H1 (cell line): Measurements from ENCODE around the gene ANXA3. TPM values are rescaled to one million over a fixed set of nuclear protein-coding genes. Genes with fewer than 3 reads are reported as not detected.
A peak's percentile ranks its signal among the peaks of the same experiment; 100 is the strongest.

ENCODE experiments used
- CTCF ChIA-PET: fragments of 300-600 bp; sonication (Branson Sonifier 250); formaldehyde crosslinking; loops from one replicate; lab custom pipeline; 2021; ENCODE audit not compliant: partially characterized antibody; lab: Charles Lee
- POLR2A ChIA-PET: fragments of 300-600 bp; sonication (Branson Sonifier 250); formaldehyde crosslinking; loops from one replicate; lab custom pipeline; 2021; ENCODE audit warnings: inconsistent platforms; ENCODE audit not compliant: partially characterized antibody; lab: Charles Lee
- DNase-seq, 2 experiments: peaks; one replicate each; pipeline versions ENCODE4 v3.0.0 to v3.0.0-alpha.2; 2010 to 2022; ENCODE audit warnings: low spot score in 2 of 2, low read depth in 1 of 2, mixed read lengths in 1 of 2
- FAIRE-seq: peaks from 2 replicates; lab custom pipeline; 2011; peaks lifted over from hg19 to GRCh38; lab: Jason Lieb, UNC
- H2AFZ ChIP-seq: 2 replicates; pipeline ENCODE4 v1.8.1; 2012; ENCODE audit warnings: low read length, inconsistent platforms
- H2AK5ac ChIP-seq: 2 replicates; pipeline ENCODE4 v1.6.1; 2013; ENCODE audit warnings: low read depth, low read length
- H2BK120ac ChIP-seq: replicated peaks from 2 replicates; pipeline ENCODE3; 2013; ENCODE audit warnings: low read depth, low read length, inconsistent platforms
- H2BK12ac ChIP-seq: 2 replicates; pipeline ENCODE4 v1.6.1; 2013; ENCODE audit warnings: low read depth, low read length
- H2BK15ac ChIP-seq: 2 replicates; pipeline ENCODE4 v1.6.1; 2013; ENCODE audit warnings: low read length
- H2BK20ac ChIP-seq: 2 replicates; pipeline ENCODE4 v1.6.1; 2013; ENCODE audit warnings: low read length
- H2BK5ac ChIP-seq: 2 replicates; pipeline ENCODE4 v1.6.1; 2013; ENCODE audit warnings: low read depth, low read length
- H3K14ac ChIP-seq: 2 replicates; pipeline ENCODE4 v1.6.1; 2013; ENCODE audit warnings: inconsistent platforms; ENCODE audit not compliant: insufficient read length
- H3K18ac ChIP-seq: 2 replicates; pipeline ENCODE4 v1.6.1; 2013; ENCODE audit warnings: low read length; ENCODE audit errors: extremely low read depth
- H3K23ac ChIP-seq: 2 replicates; pipeline ENCODE4 v1.6.1; 2013; ENCODE audit warnings: inconsistent platforms; ENCODE audit not compliant: insufficient read length
- H3K23me2 ChIP-seq: 2 replicates; pipeline ENCODE4 v1.6.1; 2013; ENCODE audit warnings: low read depth, low read length
- H3K27ac ChIP-seq: 2 replicates; pipeline ENCODE4 v1.6.1; 2011; ENCODE audit warnings: low read depth, low read length, inconsistent platforms
- H3K27me3 ChIP-seq, 4 experiments: replicated peaks in 1 of 4; 1 replicate in 1 of 4; 2 replicates in 3 of 4; pipeline versions ENCODE4 v1.6.1 to v1.8.1; 2011 to 2013; ENCODE audit warnings: low read length in 3 of 4, mild to moderate bottlenecking in 3 of 4, inconsistent platforms in 2 of 4, mixed read lengths in 2 of 4, moderate library complexity in 1 of 4; ENCODE audit not compliant: control insufficient read depth in 3 of 4, insufficient read depth in 3 of 4; ENCODE audit errors: extremely low read depth in 1 of 4
- H3K36me3 ChIP-seq, 4 experiments: 2 replicates each; pipeline versions ENCODE4 v1.6.1 to v1.8.1; 2011 to 2013; ENCODE audit warnings: mild to moderate bottlenecking in 4 of 4, low read length in 3 of 4, moderate library complexity in 2 of 4, control low read depth in 1 of 4, inconsistent platforms in 1 of 4; ENCODE audit not compliant: insufficient read depth in 4 of 4, control insufficient read depth in 2 of 4
- H3K4ac ChIP-seq: replicated peaks from 2 replicates; pipeline ENCODE3; 2013; ENCODE audit warnings: low read length, low read depth, mixed read lengths, inconsistent platforms; ENCODE audit not compliant: insufficient read length
- H3K4me1 ChIP-seq, 4 experiments: replicated peaks in 1 of 4; 1 replicate in 1 of 4; 2 replicates in 3 of 4; pipeline versions ENCODE4 v1.6.1 to v1.8.1; 2011 to 2013; ENCODE audit warnings: low read length in 3 of 4, inconsistent platforms in 2 of 4, mixed read lengths in 1 of 4; ENCODE audit not compliant: insufficient read depth in 4 of 4, control insufficient read depth in 3 of 4
- H3K4me2 ChIP-seq, 2 experiments: 2 replicates each; pipeline versions ENCODE4 v1.6.1 to v1.8.1; 2011 to 2013; ENCODE audit warnings: low read depth in 2 of 2, low read length in 2 of 2, control low read depth in 1 of 2, inconsistent platforms in 1 of 2, mild to moderate bottlenecking in 1 of 2; ENCODE audit not compliant: insufficient read depth in 1 of 2
- H3K4me3 ChIP-seq, 4 experiments: fragments of 200-600, 300-600 bp in 1 of 4; sonication (generic), shearing (Covaris generic), sonication (Bioruptor Twin) in 1 of 4; 2 replicates each; pipeline versions ENCODE4 v1.5.1 to v1.8.1; 2011 to 2016; ENCODE audit warnings: low read length in 4 of 4, low read depth in 3 of 4, control low read depth in 2 of 4, inconsistent platforms in 2 of 4, mild to moderate bottlenecking in 2 of 4, mixed read lengths in 1 of 4, moderate library complexity in 1 of 4; ENCODE audit not compliant: insufficient read depth in 2 of 4; ENCODE audit errors: extremely low read depth in 1 of 4
- H3K56ac ChIP-seq: replicated peaks from 2 replicates; pipeline ENCODE3; 2013; ENCODE audit warnings: low read depth, mild to moderate bottlenecking, mixed read lengths, low read length, inconsistent platforms; ENCODE audit not compliant: insufficient read length
- H3K79me1 ChIP-seq: 2 replicates; pipeline ENCODE4 v1.6.1; 2013; ENCODE audit warnings: low read depth, low read length, control low read depth
- H3K79me2 ChIP-seq, 2 experiments: 2 replicates each; pipeline versions ENCODE4 v1.6.1 to v1.8.1; 2012 to 2013; ENCODE audit warnings: low read length in 2 of 2, mild to moderate bottlenecking in 2 of 2, inconsistent platforms in 1 of 2; ENCODE audit not compliant: insufficient read depth in 2 of 2, control insufficient read depth in 1 of 2
- H3K9ac ChIP-seq, 4 experiments: replicated peaks in 1 of 4; 1 replicate in 1 of 4; 2 replicates in 3 of 4; pipeline versions ENCODE4 v1.6.1 to v1.8.1; 2011 to 2013; ENCODE audit warnings: low read depth in 3 of 4, low read length in 3 of 4, control low read depth in 2 of 4, mild to moderate bottlenecking in 2 of 4, moderate library complexity in 2 of 4, inconsistent platforms in 1 of 4; ENCODE audit errors: extremely low read depth in 1 of 4
- H3K9me3 ChIP-seq, 2 experiments: 2 replicates each; pipeline versions ENCODE4 v1.6.1 to v1.8.1; 2012 to 2013; ENCODE audit warnings: mild to moderate bottlenecking in 2 of 2, moderate library complexity in 2 of 2, control low read depth in 1 of 2, inconsistent platforms in 1 of 2, low read depth in 1 of 2, low read length in 1 of 2, mixed read lengths in 1 of 2; ENCODE audit not compliant: insufficient read depth in 2 of 2
- H4K20me1 ChIP-seq, 2 experiments: replicated peaks in 1 of 2; 2 replicates each; pipeline versions ENCODE3 to v1.8.1; 2011 to 2013; ENCODE audit warnings: inconsistent platforms in 2 of 2, low read length in 2 of 2, mild to moderate bottlenecking in 1 of 2; ENCODE audit not compliant: insufficient read depth in 2 of 2, control insufficient read depth in 1 of 2
- H4K5ac ChIP-seq: 2 replicates; pipeline ENCODE4 v1.6.1; 2013; ENCODE audit warnings: low read length, low read depth, mixed read lengths, inconsistent platforms; ENCODE audit not compliant: insufficient read length
- H4K8ac ChIP-seq: 2 replicates; pipeline ENCODE4 v1.8.0; 2013; ENCODE audit warnings: mild to moderate bottlenecking, moderate library complexity, low read length, inconsistent platforms; ENCODE audit not compliant: insufficient read depth; ENCODE audit errors: extremely low read depth
- H4K91ac ChIP-seq: replicated peaks from 2 replicates; pipeline ENCODE3; 2013; ENCODE audit warnings: low read length, mixed read lengths, inconsistent platforms; ENCODE audit not compliant: insufficient read length
- EP300 ChIP-seq, 2 experiments: IDR thresholded peaks; 1 replicate in 1 of 2; 2 replicates in 1 of 2; pipeline ENCODE4 v1.6.1; 2011 to 2012; ENCODE audit warnings: low read depth in 2 of 2, low read length in 2 of 2, mild to moderate bottlenecking in 2 of 2, borderline replicate concordance in 1 of 2, inconsistent platforms in 1 of 2, moderate library complexity in 1 of 2
- JUN ChIP-seq: IDR thresholded peaks from 2 replicates; pipeline ENCODE4 v1.6.1; 2011; ENCODE audit warnings: low read depth, mild to moderate bottlenecking, improper control_type of control experiment, low read length
- JUND ChIP-seq: IDR thresholded peaks from 2 replicates; pipeline ENCODE4 v1.6.1; 2011; ENCODE audit warnings: mild to moderate bottlenecking, improper control_type of control experiment, low read length
- POLR2A ChIP-seq, 2 experiments: IDR thresholded peaks; 1 replicate in 1 of 2; 2 replicates in 1 of 2; pipeline ENCODE4 v1.6.1; 2011; ENCODE audit warnings: low read depth in 2 of 2, low read length in 2 of 2, mild to moderate bottlenecking in 2 of 2; ENCODE audit errors: control extremely low read depth in 1 of 2
- POLR2AphosphoS5 ChIP-seq: IDR thresholded peaks from 2 replicates; pipeline ENCODE4 v1.6.1; 2011; ENCODE audit warnings: low read depth, low read length
- RAD21 ChIP-seq, 2 experiments: IDR thresholded peaks in 1 of 2; conservative IDR thresholded peaks in 1 of 2; 2 replicates each; pipeline ENCODE4 v1.6.1; 2011; ENCODE audit warnings: low read depth in 2 of 2, low read length in 2 of 2, improper control_type of control experiment in 1 of 2, inconsistent platforms in 1 of 2, mild to moderate bottlenecking in 1 of 2, moderate library complexity in 1 of 2
- SRF ChIP-seq: IDR thresholded peaks from 2 replicates; pipeline ENCODE4 v1.6.1; 2011; ENCODE audit warnings: mild to moderate bottlenecking, low read depth, low read length, moderate library complexity
- TCF12 ChIP-seq: IDR thresholded peaks from 2 replicates; pipeline ENCODE4 v1.6.1; 2011; ENCODE audit warnings: low read depth, mild to moderate bottlenecking, low read length
- TEAD4 ChIP-seq: IDR thresholded peaks from 2 replicates; pipeline ENCODE4 v1.6.1; 2012; ENCODE audit warnings: low read depth, low read length, inconsistent platforms, mixed read lengths
- WGBS, 2 experiments: shearing (Covaris generic) in 1 of 2; methylation state at CpG; one replicate each; pipeline versions ENCODE4 v1.1.6 to v1.1.7; 2013 to 2015; ENCODE audit warnings: low lambda C conversion rate in 2 of 2, mixed read lengths in 2 of 2, inconsistent platforms in 1 of 2, low coverage in 1 of 2, missing lambda C conversion rate in 1 of 2; ENCODE audit not compliant: insufficient replicate concordance in 2 of 2, insufficient coverage in 1 of 2, insufficient read length in 1 of 2; ENCODE audit errors: extremely low coverage in 1 of 2, missing lambda C conversion rate in 1 of 2; 5-methylcytosine and 5-hydroxymethylcytosine counted together
- polyA plus RNA-seq, 7 experiments: library from polyadenylated mRNA; depleted of rRNA in 3 of 7; stranded (reverse) in 5 of 7; unstranded in 2 of 7; fragments of >200 nt in 5 of 7; fragments of 200-250 nt in 2 of 7; gene quantifications; 1 replicate in 5 of 7; 2 replicates in 1 of 7; 4 replicates in 1 of 7; pipeline versions ENCODE4 v1.2.1 to v1.2.3, GENCODE V29; 2011 to 2013; ENCODE audit warnings: missing spikeins in 2 of 7, mixed read lengths in 2 of 7
- total RNA-seq: library from RNA; stranded (reverse); fragmentation: NEBNext Ultra II Directional; extraction: Animal tissue kit (Norgen Biotek cat#: 25700); gene quantifications from 2 replicates; pipeline ENCODE4 v1.2.1, GENCODE V29; 2021
- TF ChIP-seq, protein P1 (sequence below): IDR thresholded peaks from 2 replicates; pipeline ENCODE4 v1.6.1; 2012; ENCODE audit warnings: low read length, inconsistent platforms

The ANXA3 gene
- total and polyA plus RNA-seq, 2 of the 8 experiments (the other 6 are each of a cell fraction or from before 2014, with no cell fraction given): 10.3 to 27.3 TPM

DNA sequence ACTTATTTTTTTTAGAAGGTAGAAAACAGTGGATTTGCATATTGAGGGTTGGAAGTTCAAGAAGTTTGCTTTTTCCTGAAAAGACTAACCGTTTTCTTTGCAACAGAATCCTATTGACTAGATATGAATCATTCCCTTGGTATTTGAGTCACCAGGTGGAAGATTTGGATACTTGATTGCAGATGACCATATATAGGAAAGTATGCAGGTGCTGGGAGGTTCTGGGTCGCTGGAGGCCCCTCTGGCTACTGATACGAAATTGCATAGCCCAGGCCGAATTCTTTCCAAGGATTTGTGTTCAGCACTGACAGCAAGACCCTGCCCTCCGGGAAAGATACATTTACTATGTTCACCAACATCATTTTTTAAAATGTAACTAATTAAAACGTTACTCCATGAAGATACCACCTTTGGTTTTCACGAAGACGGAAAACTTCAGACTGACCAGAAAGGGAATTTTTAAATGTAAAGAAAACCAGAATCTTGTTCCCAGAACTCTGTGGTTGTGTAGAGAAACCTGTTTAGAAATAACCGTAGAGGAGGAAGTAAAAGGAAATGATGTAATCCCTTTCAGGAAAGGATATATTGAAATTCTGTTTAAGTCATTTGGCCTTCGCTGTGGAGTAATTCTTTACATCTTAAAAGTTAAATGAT, 946 bp downstream of the ANXA3 start:
- H3K56ac ChIP-seq: no peak overlapping the region
- no peak overlapping the region for H2BK20ac ChIP-seq
- peaks cover 0 to 4% of the 10 kb centered on the region in 2 experiments; a peak in 1 of 4 replicates for H3K9me3 ChIP-seq
- no peaks in the 10 kb centered on the region for H3K23me2 ChIP-seq
- peaks cover 2 to 7% (median 3%) of the 10 kb centered on the region in 4 experiments; a peak in 5 of 7 replicates for H3K4me1 ChIP-seq
- H3K27me3 ChIP-seq: peaks cover 0 to 10% (median 4%) of the 10 kb centered on the region in 4 experiments; a peak in 4 of 7 replicates
- no peak overlapping the region for H2BK120ac ChIP-seq
- ChIA-PET POLR2A (interaction anchor here (0.6 to 1.9 kb wide), 13 partner anchors 9 to 690 kb away, joined by 3 to 6 read pairs (median 4); partner anchors contain the start of genes BMP2K, FRAS1 and MRPL1), CTCF (interaction anchor here (1.5 kb wide), 1 partner anchor 10 kb away, joined by 4 read pairs; no protein-coding TSS in a partner anchor)
- H3K4ac ChIP-seq: no peak overlapping the region
- no peak overlapping the region for H2AFZ ChIP-seq
- FAIRE-seq: peak; percentile 75
- H3K36me3 ChIP-seq: no peaks in the 10 kb centered on the region
- no peaks in the 10 kb centered on the region for H4K20me1 ChIP-seq
- DNase-seq: peak in 1 of 2 experiments; percentile 73
- H3K18ac ChIP-seq: no peak overlapping the region
- H2AK5ac ChIP-seq: no peak overlapping the region
- H3K9ac ChIP-seq: peak overlapping the region in 3 of 4 experiments; percentile 45 to 75 (median 73); a peak in 5 of 7 replicates
- H4K5ac ChIP-seq: no peak overlapping the region
- H2BK5ac ChIP-seq: no peak overlapping the region
- H3K4me2 ChIP-seq: peak overlapping the region; percentile 68 to 97
- H3K23ac ChIP-seq: no peak overlapping the region
- peak overlapping the region; percentile 45 to 76 (median 65); a peak in 7 of 8 replicates for H3K4me3 ChIP-seq
- H2BK15ac ChIP-seq: no peak overlapping the region
- no peak overlapping the region for H3K14ac ChIP-seq
- no peaks in the 10 kb centered on the region for H3K79me1 ChIP-seq
- H2BK12ac ChIP-seq: no peak overlapping the region; the same call in 1 of the 2 replicates
- H3K27ac ChIP-seq: no peak overlapping the region
- no peak overlapping the region for H4K8ac ChIP-seq
- no peaks in the 10 kb centered on the region for H3K79me2 ChIP-seq
- H4K91ac ChIP-seq: no peak overlapping the region
- 25% methylated on average over 10 of the region's 10 CpGs; no CpG with 5 or more reads in 1 of the 2 experiments for WGBS, 2 experiments
- TF ChIP-seq RAD21 (IDR thresholded peaks at IDR 0.05 in 1 of 2, conservative IDR thresholded peaks at IDR 0.05 in 1 of 2; ENCODE audit: low read depth in 2 of 2, low read length in 2 of 2) (no peak), EP300 (IDR thresholded peaks at IDR 0.05; ENCODE audit: borderline replicate concordance in 1 of 2, low read depth in 2 of 2, low read length in 2 of 2) (peak in 1 of 2 experiments; percentile 69; a peak in 1 of 3 replicates), POLR2A (IDR thresholded peaks at IDR 0.05; ENCODE audit: control extremely low read depth in 1 of 2, low read depth in 2 of 2, low read length in 2 of 2) (peak in 1 of 2 experiments; percentile 47; a peak in 1 of 3 replicates), TCF12 (0 out of 2 replicates have a peak, but pooled peaks have one; percentile 28), JUND (peak; percentile 95), TEAD4 (peak; percentile 74), POLR2AphosphoS5 (no peak), SRF (peak; percentile 99), JUN (peak; percentile 97)
- TF ChIP-seq, protein P1, sequence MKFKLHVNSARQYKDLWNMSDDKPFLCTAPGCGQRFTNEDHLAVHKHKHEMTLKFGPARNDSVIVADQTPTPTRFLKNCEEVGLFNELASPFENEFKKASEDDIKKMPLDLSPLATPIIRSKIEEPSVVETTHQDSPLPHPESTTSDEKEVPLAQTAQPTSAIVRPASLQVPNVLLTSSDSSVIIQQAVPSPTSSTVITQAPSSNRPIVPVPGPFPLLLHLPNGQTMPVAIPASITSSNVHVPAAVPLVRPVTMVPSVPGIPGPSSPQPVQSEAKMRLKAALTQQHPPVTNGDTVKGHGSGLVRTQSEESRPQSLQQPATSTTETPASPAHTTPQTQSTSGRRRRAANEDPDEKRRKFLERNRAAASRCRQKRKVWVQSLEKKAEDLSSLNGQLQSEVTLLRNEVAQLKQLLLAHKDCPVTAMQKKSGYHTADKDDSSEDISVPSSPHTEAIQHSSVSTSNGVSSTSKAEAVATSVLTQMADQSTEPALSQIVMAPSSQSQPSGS: peak; percentile 56
